ENCODE measurements around the gene CPTP.
A peak's percentile ranks its signal among the peaks of the same experiment; 100 is the strongest.

The CPTP gene

DNA sequence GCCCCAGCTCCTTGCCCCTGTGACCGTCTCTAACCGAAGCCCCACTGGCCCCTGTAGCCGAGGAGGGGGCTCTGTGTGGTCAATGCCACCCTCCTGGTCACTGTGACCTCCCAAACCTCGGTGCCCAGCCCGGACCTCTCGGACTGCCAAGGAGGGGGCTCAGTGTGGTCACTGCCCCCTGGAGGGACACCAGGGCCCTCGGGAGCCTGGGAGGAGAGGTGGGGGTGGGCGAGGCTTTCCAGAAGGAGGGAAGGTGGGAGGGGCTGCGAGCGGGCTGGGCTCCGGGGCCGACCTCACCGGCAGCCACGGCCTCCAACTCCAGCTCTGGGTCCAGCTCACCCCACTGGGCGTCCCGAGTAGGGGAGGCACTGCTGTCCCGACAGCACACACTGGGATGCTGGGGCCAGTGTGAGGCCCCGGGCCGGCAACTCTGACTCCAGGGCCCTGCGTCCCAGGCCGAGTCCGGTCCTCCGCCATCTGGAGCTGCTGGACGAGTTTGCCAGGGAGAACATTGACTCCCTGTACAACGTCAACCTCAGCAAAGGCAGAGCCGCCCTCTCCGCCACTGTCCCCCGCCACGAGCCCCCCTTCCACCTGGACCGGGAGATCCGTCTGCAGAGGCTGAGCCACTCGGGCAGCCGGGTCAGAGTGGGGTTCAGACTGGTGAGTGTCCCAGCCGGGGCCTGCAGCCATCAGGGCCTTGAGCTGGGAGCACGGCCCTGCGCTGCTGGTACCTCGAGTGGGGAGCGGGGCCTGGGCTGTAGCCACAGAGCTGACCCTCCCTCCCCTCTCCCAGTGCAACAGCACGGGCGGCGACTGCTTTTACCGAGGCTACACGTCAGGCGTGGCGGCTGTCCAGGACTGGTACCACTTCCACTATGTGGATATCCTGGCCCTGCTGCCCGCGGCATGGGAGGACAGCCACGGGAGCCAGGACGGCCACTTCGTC lies 38.0 kb upstream of the CPTP start:
- TF ChIP-seq, protein P1, sequence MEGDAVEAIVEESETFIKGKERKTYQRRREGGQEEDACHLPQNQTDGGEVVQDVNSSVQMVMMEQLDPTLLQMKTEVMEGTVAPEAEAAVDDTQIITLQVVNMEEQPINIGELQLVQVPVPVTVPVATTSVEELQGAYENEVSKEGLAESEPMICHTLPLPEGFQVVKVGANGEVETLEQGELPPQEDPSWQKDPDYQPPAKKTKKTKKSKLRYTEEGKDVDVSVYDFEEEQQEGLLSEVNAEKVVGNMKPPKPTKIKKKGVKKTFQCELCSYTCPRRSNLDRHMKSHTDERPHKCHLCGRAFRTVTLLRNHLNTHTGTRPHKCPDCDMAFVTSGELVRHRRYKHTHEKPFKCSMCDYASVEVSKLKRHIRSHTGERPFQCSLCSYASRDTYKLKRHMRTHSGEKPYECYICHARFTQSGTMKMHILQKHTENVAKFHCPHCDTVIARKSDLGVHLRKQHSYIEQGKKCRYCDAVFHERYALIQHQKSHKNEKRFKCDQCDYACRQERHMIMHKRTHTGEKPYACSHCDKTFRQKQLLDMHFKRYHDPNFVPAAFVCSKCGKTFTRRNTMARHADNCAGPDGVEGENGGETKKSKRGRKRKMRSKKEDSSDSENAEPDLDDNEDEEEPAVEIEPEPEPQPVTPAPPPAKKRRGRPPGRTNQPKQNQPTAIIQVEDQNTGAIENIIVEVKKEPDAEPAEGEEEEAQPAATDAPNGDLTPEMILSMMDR (IDR thresholded peaks at IDR 0.05; ENCODE audit: borderline replicate concordance, control extremely low read depth, extremely low read depth, insufficient read depth, missing control alignments), result no peak
- in situ Hi-C loops (cut with MboI; ENCODE audit: low sequenced_read_pairs, unreplicated experiment), result no loop called here
- DNase-seq (ENCODE audit: low spot score), result no peak

DNA sequence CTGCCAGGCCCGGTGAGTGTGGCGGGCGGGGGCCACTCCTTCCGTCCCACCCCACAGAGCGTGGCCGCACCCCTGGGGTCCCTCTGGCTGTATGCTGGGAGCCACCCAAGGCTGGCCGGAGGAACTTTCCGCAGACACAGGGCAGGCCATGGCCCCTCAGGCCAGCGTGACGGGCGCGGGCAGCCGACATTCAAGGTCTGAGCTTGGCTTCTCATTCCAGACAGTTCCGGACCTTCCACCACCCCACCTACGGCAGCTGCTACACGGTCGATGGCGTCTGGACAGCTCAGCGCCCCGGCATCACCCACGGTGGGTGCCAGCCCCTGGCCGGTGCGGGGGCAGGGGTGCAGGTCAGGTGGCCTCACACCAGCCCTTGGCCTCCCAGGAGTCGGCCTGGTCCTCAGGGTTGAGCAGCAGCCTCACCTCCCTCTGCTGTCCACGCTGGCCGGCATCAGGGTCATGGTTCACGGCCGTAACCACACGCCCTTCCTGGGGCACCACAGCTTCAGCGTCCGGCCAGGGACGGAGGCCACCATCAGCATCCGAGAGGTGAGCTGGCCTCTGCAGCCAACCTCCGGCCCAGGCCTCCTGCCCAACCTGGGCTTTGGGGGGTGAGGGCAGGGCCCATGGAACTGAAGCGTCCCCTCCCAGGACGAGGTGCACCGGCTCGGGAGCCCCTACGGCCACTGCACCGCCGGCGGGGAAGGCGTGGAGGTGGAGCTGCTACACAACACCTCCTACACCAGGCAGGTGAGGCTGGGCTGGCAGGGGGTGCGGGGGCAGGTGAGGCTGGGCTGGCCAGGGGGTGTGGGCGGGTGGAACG lies 37.1 kb upstream of the CPTP start:
- in situ Hi-C loops (cut with MboI; ENCODE audit: low sequenced_read_pairs, unreplicated experiment), result no loop called here
- TF ChIP-seq, protein P1 (IDR thresholded peaks at IDR 0.05; ENCODE audit: borderline replicate concordance, control extremely low read depth, extremely low read depth, insufficient read depth, missing control alignments), result no peak
- DNase-seq (ENCODE audit: low spot score), result no peak

DNA sequence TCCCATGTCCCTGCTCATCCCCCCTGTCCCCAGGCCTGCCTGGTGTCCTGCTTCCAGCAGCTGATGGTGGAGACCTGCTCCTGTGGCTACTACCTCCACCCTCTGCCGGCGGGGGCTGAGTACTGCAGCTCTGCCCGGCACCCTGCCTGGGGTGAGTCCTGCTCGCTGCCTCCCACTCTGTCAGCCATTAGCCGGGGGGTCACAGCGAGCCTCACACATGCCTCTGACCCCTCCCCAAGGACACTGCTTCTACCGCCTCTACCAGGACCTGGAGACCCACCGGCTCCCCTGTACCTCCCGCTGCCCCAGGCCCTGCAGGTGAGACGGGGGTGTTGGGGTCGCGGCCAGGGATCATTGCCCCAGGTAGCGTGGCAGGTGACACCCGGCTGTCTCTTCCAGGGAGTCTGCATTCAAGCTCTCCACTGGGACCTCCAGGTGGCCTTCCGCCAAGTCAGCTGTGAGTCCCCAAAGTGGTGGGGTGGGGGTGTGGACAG lies 34.3 kb upstream of the CPTP start:
- TF ChIP-seq, protein P1 (IDR thresholded peaks at IDR 0.05; ENCODE audit: borderline replicate concordance, control extremely low read depth, extremely low read depth, insufficient read depth, missing control alignments), result peak; percentile 60
- in situ Hi-C loops (cut with MboI; ENCODE audit: low sequenced_read_pairs, unreplicated experiment), result no loop called here
- DNase-seq (ENCODE audit: low spot score), result peak; percentile 80

DNA sequence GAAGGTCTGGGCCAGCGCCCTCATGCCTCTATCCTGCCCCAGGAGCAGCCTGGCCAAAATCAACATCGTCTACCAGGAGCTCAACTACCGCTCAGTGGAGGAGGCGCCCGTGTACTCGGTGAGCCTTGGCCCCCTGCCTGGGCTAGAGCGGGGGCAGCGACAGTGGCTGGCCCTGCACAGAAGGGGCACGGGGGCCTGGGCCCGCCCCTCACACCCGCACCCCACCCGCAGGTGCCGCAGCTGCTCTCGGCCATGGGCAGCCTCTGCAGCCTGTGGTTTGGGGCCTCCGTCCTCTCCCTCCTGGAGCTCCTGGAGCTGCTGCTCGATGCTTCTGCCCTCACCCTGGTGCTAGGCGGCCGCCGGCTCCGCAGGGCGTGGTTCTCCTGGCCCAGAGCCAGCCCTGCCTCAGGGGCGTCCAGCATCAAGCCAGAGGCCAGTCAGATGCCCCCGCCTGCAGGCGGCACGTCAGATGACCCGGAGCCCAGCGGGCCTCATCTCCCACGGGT lies 33.5 kb upstream of the CPTP start:
- no peak for DNase-seq (ENCODE audit: low spot score)

DNA sequence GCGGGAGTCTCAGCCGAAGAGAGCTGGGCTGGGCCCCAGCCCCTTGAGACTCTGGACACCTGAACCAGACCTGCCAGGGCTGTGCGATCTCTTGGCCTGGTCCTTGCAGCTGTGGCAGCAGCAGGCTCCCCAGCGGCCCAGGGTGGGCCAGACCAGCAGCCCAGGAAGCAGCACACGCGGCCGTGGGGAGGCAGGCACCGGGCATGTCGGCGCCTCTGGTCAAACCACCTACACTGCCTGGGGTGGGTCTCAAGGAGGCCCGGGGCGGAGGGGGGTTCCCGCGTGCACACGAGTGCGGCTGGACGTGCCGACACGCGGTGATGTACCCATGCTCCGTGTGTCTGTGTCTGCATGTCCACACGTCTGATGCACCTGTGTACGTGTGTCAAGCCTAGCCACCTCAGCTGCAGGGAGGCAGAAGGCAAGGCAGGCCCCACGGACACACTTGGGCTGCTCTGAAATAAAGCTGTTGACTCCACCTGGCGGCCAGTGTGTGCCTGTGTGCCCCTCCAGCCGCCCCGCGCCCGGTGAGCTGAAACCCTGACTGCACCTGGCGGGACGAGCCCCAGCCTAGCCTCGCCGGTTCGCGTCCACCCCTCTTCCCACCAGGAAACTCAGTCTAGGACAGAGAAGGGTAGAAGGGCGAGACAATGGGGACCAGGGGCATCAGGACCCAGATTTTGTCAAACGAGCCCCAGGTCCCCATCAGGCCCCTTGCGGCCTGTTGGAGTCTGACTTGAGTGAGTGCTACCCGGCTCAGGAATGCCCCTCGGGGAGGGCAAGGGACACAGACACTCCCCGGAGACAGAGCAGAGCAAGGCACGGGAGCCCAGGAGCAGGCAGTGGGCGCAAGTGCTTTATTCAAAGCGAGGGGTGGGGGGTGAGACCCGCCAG lies 32.8 kb upstream of the CPTP start:
- TF ChIP-seq, protein P1 (IDR thresholded peaks at IDR 0.05; ENCODE audit: borderline replicate concordance, control extremely low read depth, extremely low read depth, insufficient read depth, missing control alignments), result peak; percentile 76
- in situ Hi-C loops (cut with MboI; ENCODE audit: low sequenced_read_pairs, unreplicated experiment), result no loop called here
- peak; percentile 87 for DNase-seq (ENCODE audit: low spot score)

More for the DNA sequence above, 33.5 kb upstream of the CPTP start:
- in situ Hi-C loops (cut with MboI; ENCODE audit: low sequenced_read_pairs, unreplicated experiment), result no loop called here
- TF ChIP-seq, protein P1 (IDR thresholded peaks at IDR 0.05; ENCODE audit: borderline replicate concordance, control extremely low read depth, extremely low read depth, insufficient read depth, missing control alignments), result no peak

Data from GM13976 (cell line).